Epithelial cell of esophagus (primary cell): ENCODE results near the gene WDR48.

ENCODE experiments used
- DNase-seq: peaks from one replicate; pipeline ENCODE4 v3.0.0; 2010; ENCODE audit warnings: low read depth
- H3K4me3 ChIP-seq: 2 replicates; pipeline ENCODE4 v1.5.1; 2011; ENCODE audit warnings: mild to moderate bottlenecking, low read length, control low read depth
- CTCF ChIP-seq: IDR thresholded peaks from 2 replicates; pipeline ENCODE4 v1.5.1; 2011; ENCODE audit warnings: low read depth, mild to moderate bottlenecking, low read length, control low read depth, inconsistent platforms; ENCODE audit not compliant: insufficient read depth; ENCODE audit errors: missing control alignments

WDR48 gene

GRCh38 chr3:39142067-39142466 lies 90.3 kb downstream of the WDR48 start:
- H3K4me3 ChIP-seq = no peak overlapping the region
- DNase-seq = no peak
- no peak for TF ChIP-seq CTCF

DNA sequence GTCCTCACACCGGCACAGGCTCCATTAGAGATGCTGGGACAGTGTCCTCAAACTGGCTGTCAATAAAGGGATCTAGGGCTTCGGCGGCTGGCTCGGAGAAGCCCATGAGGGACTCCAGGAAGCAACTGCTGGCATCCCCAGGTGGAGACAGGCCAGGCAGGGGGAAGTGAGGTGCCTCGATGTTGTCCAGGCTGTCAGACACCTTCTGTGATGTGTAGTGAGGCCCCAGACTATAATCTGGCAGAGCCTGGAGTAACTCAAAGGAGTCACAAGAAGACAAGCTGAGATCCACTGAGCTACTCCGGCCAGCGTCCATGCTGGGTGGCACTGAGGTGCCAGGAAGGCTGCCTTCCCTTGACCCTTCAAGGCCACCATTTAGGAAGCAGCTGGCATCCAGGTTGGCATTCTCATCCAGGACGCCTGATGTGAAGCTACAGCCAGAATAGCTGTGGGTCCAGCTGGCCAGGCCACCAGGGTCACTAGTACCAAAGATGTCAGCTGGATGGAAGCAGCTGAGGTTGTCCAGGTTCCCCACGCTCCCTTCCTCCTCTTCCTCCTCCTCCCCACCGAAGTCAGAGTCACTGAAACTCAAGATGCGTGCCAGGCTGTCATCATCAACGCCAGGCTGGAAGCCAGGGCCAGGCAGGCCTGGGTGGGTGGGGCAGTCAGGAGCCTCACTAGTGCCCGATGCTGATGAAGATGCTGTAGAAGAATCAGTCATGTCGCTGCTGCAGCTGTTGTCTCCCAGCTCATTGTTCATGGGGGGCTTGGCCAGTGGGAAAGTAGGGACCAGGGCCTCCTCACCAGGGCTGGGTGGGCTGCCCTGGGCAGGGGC lies 91.5 kb downstream of the WDR48 start:
- H3K4me3 ChIP-seq = no peak overlapping the region
- no peak for TF ChIP-seq CTCF
- DNase-seq = no peak

- no peak overlapping the region for H3K4me3 ChIP-seq
- DNase-seq = no peak
- no peak for TF ChIP-seq CTCF
Measured at GRCh38 chr3:39144095-39144747, 92.4 kb downstream of the WDR48 start.

GRCh38 chr3:39144748-39145380 lies 93.0 kb downstream of the WDR48 start:
- TF ChIP-seq CTCF = no peak
- no peak for DNase-seq
- H3K4me3 ChIP-seq = no peak overlapping the region

GRCh38 chr3:39146083-39146501 lies 94.3 kb downstream of the WDR48 start:
- no peak overlapping the region for H3K4me3 ChIP-seq
- no peak for DNase-seq
- no peak for TF ChIP-seq CTCF
